Mesendoderm (in vitro differentiated cells): ENCODE results near the gene CCDC141.

Experiments
- DNase-seq: peaks from one replicate; pipeline ENCODE4 v3.0.0; 2013
- H2AK5ac ChIP-seq: 2 replicates; pipeline ENCODE4 v1.6.1; 2013; ENCODE audit warnings: low read length, inconsistent platforms
- H2BK120ac ChIP-seq: 2 replicates; pipeline ENCODE4 v1.6.1; 2013; ENCODE audit warnings: low read depth, mild to moderate bottlenecking, low read length, moderate library complexity, mixed read lengths
- H2BK15ac ChIP-seq: replicated peaks from 2 replicates; pipeline ENCODE4 v1.6.1; 2013; ENCODE audit warnings: low read depth, mild to moderate bottlenecking, moderate library complexity
- H2BK5ac ChIP-seq: 2 replicates; pipeline ENCODE4 v1.6.1; 2013; ENCODE audit warnings: low read length, inconsistent platforms
- H3K18ac ChIP-seq: 2 replicates; pipeline ENCODE4 v1.6.1; 2013; ENCODE audit warnings: mild to moderate bottlenecking, low read length, mixed read lengths
- H3K23ac ChIP-seq: one replicate; pipeline ENCODE4 v1.6.1; 2013; ENCODE audit warnings: low read length
- H3K27ac ChIP-seq: 2 replicates; pipeline ENCODE4 v1.5.1; 2013; ENCODE audit warnings: low read depth, mild to moderate bottlenecking, inconsistent platforms, low read length, moderate library complexity
- H3K27me3 ChIP-seq: 2 replicates; pipeline ENCODE4 v1.6.1; 2013; ENCODE audit warnings: low read length, control low read depth, mild to moderate bottlenecking, inconsistent platforms; ENCODE audit not compliant: insufficient read depth, poor library complexity
- H3K36me3 ChIP-seq: 2 replicates; pipeline ENCODE4 v1.6.1; 2013; ENCODE audit warnings: low read length, inconsistent platforms; ENCODE audit not compliant: control insufficient read depth, insufficient read depth
- H3K4ac ChIP-seq: one replicate; pipeline ENCODE4 v1.6.1; 2013; ENCODE audit warnings: low read depth, mild to moderate bottlenecking, low read length, moderate library complexity
- H3K4me1 ChIP-seq: 2 replicates; pipeline ENCODE4 v1.6.1; 2013; ENCODE audit warnings: low read depth, low read length, inconsistent platforms; ENCODE audit not compliant: control insufficient read depth
- H3K4me2 ChIP-seq: 2 replicates; pipeline ENCODE4 v1.6.1; 2013; ENCODE audit warnings: low read length
- H3K4me3 ChIP-seq: 2 replicates; pipeline ENCODE4 v1.5.1; 2013; ENCODE audit warnings: mild to moderate bottlenecking, low read length
- H3K56ac ChIP-seq: one replicate; pipeline ENCODE4 v1.6.1; 2013; ENCODE audit warnings: low read length
- H3K79me1 ChIP-seq: 2 replicates; pipeline ENCODE4 v1.6.1; 2013; ENCODE audit warnings: low read length, inconsistent platforms
- H3K79me2 ChIP-seq: 2 replicates; pipeline ENCODE4 v1.6.1; 2013; ENCODE audit warnings: mild to moderate bottlenecking, low read length; ENCODE audit not compliant: control insufficient read depth, insufficient read depth
- H3K9ac ChIP-seq: 2 replicates; pipeline ENCODE4 v1.6.1; 2013; ENCODE audit warnings: low read length, inconsistent platforms
- H4K5ac ChIP-seq: one replicate; pipeline ENCODE4 v1.6.1; 2013; ENCODE audit warnings: low read length
- H4K8ac ChIP-seq: one replicate; pipeline ENCODE4 v1.6.1; 2013; ENCODE audit warnings: low read depth, mild to moderate bottlenecking, control low read depth, low read length, moderate library complexity
- WGBS: extraction: QIAGEN DNeasy Blood & Tissue Kit; methylation state at CpG from one replicate; pipeline ENCODE4 v1.1.7; 2013; ENCODE audit warnings: low lambda C conversion rate, missing lambda C conversion rate; ENCODE audit not compliant: insufficient coverage; ENCODE audit errors: extremely low coverage; 5-methylcytosine and 5-hydroxymethylcytosine counted together

Gene CCDC141

DNA sequence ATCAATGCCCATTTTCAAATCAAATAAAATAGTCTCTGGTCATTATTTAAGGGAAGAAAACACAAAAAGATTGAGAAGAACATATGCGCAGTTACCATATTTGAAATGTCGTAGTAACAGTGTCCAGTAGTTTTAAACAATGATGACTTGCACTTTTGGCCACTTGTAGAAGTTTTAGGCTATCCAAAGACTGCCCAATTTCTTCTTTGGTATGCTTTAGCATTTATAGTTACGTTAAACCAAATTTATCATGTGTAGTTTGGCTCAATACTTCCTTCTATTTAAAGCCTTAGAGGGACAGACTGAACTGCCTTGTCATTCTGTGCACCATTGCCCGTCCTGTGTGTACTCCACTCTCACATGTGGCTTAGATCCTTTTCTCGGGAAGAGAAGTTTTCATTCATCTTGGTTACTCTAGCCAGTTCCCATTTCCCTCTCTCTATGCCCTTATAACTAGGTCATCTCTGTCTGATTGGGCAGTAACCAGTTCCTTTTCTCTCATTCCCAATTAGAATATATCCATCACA, 157.9 kb downstream of the CCDC141 start:
- H2BK15ac ChIP-seq = no peak overlapping the region
- H3K18ac ChIP-seq = no peak overlapping the region
- H4K5ac ChIP-seq = no peak overlapping the region
- WGBS = no CpG with 5 or more reads among the region's 5 CpGs
- no peak overlapping the region for H3K56ac ChIP-seq
- H3K27ac ChIP-seq = no peak overlapping the region
- H3K23ac ChIP-seq = no peak overlapping the region
- no peak overlapping the region for H4K8ac ChIP-seq
- no peak overlapping the region for H3K4me3 ChIP-seq
- no peaks in the 10 kb centered on the region for H3K36me3 ChIP-seq
- no peak overlapping the region for H3K4me2 ChIP-seq
- H2BK120ac ChIP-seq = no peak overlapping the region
- H3K27me3 ChIP-seq = no peaks in the 10 kb centered on the region
- H3K4me1 ChIP-seq = no peaks in the 10 kb centered on the region
- no peak overlapping the region for H3K9ac ChIP-seq
- H2AK5ac ChIP-seq = no peak overlapping the region
- no peak for DNase-seq
- H3K79me1 ChIP-seq = no peaks in the 10 kb centered on the region
- no peak overlapping the region for H2BK5ac ChIP-seq
- no peaks in the 10 kb centered on the region for H3K79me2 ChIP-seq
- no peak overlapping the region for H3K4ac ChIP-seq

DNA sequence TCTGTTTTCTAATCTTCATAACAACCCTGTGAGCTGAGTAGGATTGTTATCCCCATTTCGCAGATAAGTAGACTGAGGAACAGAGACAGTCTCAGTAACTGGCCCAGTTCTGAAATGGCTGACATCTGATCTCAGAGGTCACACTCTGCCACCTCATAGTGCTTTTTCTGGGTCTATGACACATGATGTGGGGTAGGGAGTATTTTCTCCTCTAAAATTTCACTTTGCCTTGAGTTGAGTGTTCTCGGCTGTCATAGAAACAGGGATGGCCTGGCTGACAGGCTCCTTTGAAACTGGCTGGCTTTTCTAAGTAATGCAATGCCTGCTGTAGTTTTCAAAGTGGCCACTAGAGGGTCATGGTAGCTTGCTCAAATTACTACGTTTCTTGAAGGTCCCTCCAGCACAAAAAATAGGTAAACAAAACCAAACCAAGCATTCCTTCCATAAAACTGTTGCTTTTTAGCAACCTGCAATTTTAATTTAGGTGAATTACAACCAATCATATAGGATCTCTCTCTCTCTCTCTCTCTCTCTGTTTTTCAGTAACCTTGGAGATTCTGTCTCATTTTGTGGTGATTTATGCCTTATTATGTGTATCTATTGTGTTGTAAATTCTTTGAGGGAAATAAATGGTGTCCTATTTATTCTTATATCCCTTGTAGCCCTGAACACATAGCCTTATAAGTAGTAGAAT, 158.5 kb downstream of the CCDC141 start:
- Histone ChIP-seq H4K5ac (no peak overlapping the region), H3K18ac (no peak overlapping the region), H3K9ac (no peak overlapping the region), H3K79me2 (no peaks in the 10 kb centered on the region), H3K4me2 (no peak overlapping the region), H3K56ac (no peak overlapping the region), H4K8ac (no peak overlapping the region), H2BK120ac (no peak overlapping the region), H3K27ac (no peak overlapping the region), H3K79me1 (no peaks in the 10 kb centered on the region), H3K4ac (no peak overlapping the region), H3K36me3 (no peaks in the 10 kb centered on the region), H3K4me1 (no peaks in the 10 kb centered on the region), H3K4me3 (no peak overlapping the region), H2BK15ac (no peak overlapping the region), H3K27me3 (no peaks in the 10 kb centered on the region), H3K23ac (no peak overlapping the region), H2BK5ac (no peak overlapping the region), H2AK5ac (no peak overlapping the region)
- DNase-seq = peak; percentile 90
- WGBS = no CpG with 5 or more reads among the region's 3 CpGs

DNA sequence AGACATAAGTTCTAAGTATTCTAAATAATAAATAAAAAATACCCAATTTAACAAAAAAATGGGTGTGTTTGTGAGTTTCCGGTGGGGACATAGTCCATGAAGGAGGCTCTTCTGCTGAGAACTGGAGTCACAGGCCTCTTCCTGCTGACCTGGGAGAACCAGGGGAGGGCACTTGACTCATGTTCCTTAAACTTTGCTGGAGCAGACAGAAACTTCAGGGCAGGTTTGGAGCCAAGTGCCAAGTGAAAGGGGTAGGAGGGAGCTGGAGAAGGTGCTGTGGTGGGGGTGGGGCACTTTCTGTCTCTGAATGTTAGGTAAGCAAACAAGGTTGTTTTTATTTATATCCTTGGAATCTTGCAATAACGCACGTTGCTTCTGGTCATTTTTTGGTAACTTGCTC, 163.9 kb downstream of the CCDC141 start:
- Histone ChIP-seq H3K4me1 (no peaks in the 10 kb centered on the region), H2BK5ac (no peak overlapping the region), H3K79me2 (no peaks in the 10 kb centered on the region), H3K23ac (no peak overlapping the region), H3K9ac (no peak overlapping the region), H4K5ac (no peak overlapping the region), H3K4ac (no peak overlapping the region), H3K36me3 (no peaks in the 10 kb centered on the region), H2BK15ac (no peak overlapping the region), H3K79me1 (no peaks in the 10 kb centered on the region), H4K8ac (no peak overlapping the region), H3K27ac (no peak overlapping the region), H3K18ac (no peak overlapping the region), H2BK120ac (no peak overlapping the region), H3K56ac (no peak overlapping the region), H3K4me3 (no peak overlapping the region), H3K27me3 (no peaks in the 10 kb centered on the region), H3K4me2 (no peak overlapping the region), H2AK5ac (no peak overlapping the region)
- DNase-seq = peak; percentile 12
- no CpG with 5 or more reads among the region's 3 CpGs for WGBS

DNA sequence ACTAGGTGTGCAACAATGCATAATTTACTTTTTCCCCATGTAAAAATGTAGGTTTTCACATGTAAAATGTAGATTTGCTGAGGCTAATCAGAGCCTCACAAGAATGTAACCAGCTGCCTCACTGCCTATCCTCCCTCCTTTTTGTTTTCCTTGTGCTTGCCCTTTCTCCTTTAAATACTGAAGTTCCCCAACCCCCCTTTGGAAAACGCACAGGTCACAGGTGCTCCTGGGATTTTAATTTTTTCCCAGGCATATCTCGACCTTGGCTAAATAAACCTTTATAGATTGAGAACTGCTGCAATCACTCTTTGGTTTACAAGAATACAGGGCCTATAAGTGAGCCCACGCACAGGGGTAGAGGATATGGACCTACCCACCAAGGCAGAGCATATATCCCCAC, 165.5 kb downstream of the CCDC141 start:
- Histone ChIP-seq H3K4me1 (no peaks in the 10 kb centered on the region), H3K9ac (no peak overlapping the region), H4K5ac (no peak overlapping the region), H3K27me3 (no peaks in the 10 kb centered on the region), H3K4me2 (no peak overlapping the region), H3K79me2 (no peaks in the 10 kb centered on the region), H2BK5ac (no peak overlapping the region), H3K56ac (no peak overlapping the region), H2AK5ac (no peak overlapping the region), H4K8ac (no peak overlapping the region), H2BK120ac (no peak overlapping the region), H3K4ac (no peak overlapping the region), H3K18ac (no peak overlapping the region), H3K4me3 (no peak overlapping the region), H3K36me3 (no peaks in the 10 kb centered on the region), H3K23ac (no peak overlapping the region), H3K27ac (no peak overlapping the region), H3K79me1 (no peaks in the 10 kb centered on the region), H2BK15ac (no peak overlapping the region)
- DNase-seq = no peak
- no CpG with 5 or more reads among the region's 3 CpGs for WGBS

DNA sequence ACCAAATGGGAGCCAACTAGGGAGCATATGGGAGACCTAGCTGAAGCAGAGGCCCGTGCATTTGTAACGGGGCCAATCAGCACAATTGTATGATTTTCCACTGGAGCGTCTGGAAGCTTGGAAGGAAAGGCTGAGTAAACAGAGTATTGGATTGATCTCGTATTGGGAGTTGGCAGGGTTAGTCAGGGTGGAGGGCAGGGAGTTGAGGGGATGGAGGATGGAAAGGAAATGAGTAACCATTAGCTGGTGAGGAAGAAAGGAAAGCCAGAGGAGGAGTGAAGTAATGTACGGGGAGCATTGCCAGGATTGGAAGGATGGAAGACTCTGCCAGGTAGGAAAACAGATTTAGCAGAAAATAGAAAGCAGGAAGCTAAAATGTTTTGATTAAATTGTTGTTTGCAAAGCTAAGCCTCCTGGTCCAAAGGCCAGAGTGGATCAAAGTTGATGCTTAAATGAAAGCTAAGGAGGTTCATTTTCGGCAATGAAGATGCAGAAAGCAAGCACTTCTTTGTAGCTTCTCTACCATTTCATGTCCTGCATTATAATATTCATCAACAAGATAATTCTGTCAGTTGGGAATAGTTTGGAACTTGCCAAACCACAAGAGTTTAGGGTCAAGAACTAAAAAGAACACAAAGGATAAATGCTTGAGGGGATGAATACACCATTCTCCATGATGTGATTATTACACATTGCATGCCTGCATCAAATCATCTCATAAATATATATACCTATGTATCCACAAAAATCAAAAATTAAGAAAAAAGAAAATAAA, 167.1 kb downstream of the CCDC141 start:
- Histone ChIP-seq H2BK5ac (no peak overlapping the region), H2BK120ac (no peak overlapping the region), H3K9ac (no peak overlapping the region), H3K27me3 (no peaks in the 10 kb centered on the region), H3K23ac (no peak overlapping the region), H3K18ac (no peak overlapping the region), H3K4ac (no peak overlapping the region), H3K36me3 (no peaks in the 10 kb centered on the region), H3K27ac (no peak overlapping the region), H3K79me1 (no peaks in the 10 kb centered on the region), H2BK15ac (no peak overlapping the region), H3K4me2 (no peak overlapping the region), H4K8ac (no peak overlapping the region), H2AK5ac (no peak overlapping the region), H3K79me2 (no peaks in the 10 kb centered on the region), H3K4me1 (no peaks in the 10 kb centered on the region), H3K56ac (no peak overlapping the region), H3K4me3 (no peak overlapping the region), H4K5ac (no peak overlapping the region)
- WGBS = no CpG with 5 or more reads among the region's 6 CpGs
- DNase-seq = no peak
